Dendritic cell treated with granulocyte-macrophage colony-stimulating factor and Interleukin-4, amounts not matched to agents 40 ng/mL and 50 ng/mL, for 4 days (primary cell): ENCODE results near the gene SHISA9.

ENCODE experiments used
- H3K27ac Mint-ChIP-seq: one replicate; pipeline ENCODE4 v1.8.0; 2022; ENCODE audit warnings: mild to moderate bottlenecking, mixed read lengths
- H3K27me3 Mint-ChIP-seq: one replicate; pipeline ENCODE4 v1.8.0; 2022; ENCODE audit warnings: mild to moderate bottlenecking, mixed read lengths
- H3K36me3 Mint-ChIP-seq: one replicate; pipeline ENCODE4 v1.8.0; 2022; ENCODE audit warnings: low read depth, mixed read lengths
- H3K4me1 Mint-ChIP-seq: one replicate; pipeline ENCODE4 v1.8.0; 2022; ENCODE audit warnings: low read depth, mixed read lengths
- H3K4me3 Mint-ChIP-seq: one replicate; pipeline ENCODE4 v1.8.0; 2022; ENCODE audit warnings: mild to moderate bottlenecking, moderate library complexity, mixed read lengths
- H3K9me3 Mint-ChIP-seq: one replicate; pipeline ENCODE4 v1.8.0; 2022; ENCODE audit warnings: mixed read lengths
- intact Hi-C: fragments of 100-400 bp; cut with micrococcal nuclease; formaldehyde crosslinking; loops from one replicate; pipeline ENCODE4 v1.15.0; 2022

SHISA9 gene

DNA sequence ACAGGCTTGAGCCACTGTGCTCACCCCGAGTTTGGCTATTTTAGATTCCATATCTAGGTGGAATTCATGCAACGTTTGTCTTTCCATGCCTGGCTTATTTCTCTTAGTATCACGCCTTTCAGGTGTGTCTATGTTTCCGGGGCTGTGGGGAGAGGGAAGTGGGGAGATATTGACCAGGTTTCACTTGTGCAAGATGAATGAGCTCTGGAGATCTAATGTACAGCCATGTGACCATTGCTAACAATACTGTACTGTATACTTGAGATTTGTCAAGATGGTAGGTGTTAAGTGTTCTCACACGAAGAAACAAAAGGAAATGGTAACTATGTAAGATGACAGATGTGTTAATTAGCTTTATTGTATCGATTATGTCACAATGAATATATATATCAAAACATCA lies 199.6 kb downstream of the SHISA9 start:
- H3K4me3 Mint-ChIP-seq: no peak overlapping the region
- no peaks in the 10 kb centered on the region for H3K36me3 Mint-ChIP-seq
- peaks cover 23% of the 10 kb centered on the region for H3K9me3 Mint-ChIP-seq
- no peak overlapping the region for H3K27ac Mint-ChIP-seq
- no peaks in the 10 kb centered on the region for H3K27me3 Mint-ChIP-seq
- intact Hi-C loops: no loop called here
- no peaks in the 10 kb centered on the region for H3K4me1 Mint-ChIP-seq

DNA sequence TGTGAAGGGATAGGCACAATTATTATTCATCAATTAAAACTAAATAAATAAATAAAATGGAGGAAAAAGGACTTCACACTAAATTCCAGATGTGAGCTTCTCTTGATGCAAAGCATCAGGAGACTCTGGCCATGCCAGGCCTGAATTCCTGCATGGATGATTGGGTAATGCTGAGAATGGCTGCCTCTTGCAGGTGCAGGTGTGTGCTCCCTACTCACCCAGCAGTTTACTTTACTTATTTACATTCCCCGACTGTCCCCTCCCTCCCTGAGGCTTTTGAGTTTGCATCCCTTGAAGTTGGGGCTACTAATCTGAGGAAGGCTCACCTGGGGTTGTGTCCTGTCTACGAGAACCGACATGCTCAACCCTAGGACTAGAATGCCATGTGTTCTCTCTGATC lies 200.4 kb downstream of the SHISA9 start:
- no peaks in the 10 kb centered on the region for H3K4me1 Mint-ChIP-seq

GRCh38 chr16:13102401-13102800 lies 201.0 kb downstream of the SHISA9 start:
- no peak overlapping the region for H3K4me3 Mint-ChIP-seq
- H3K27ac Mint-ChIP-seq: no peak overlapping the region
- H3K4me1 Mint-ChIP-seq: no peaks in the 10 kb centered on the region
- no peaks in the 10 kb centered on the region for H3K27me3 Mint-ChIP-seq
- H3K36me3 Mint-ChIP-seq: no peaks in the 10 kb centered on the region
- intact Hi-C loops: no loop called here
- peaks cover 32% of the 10 kb centered on the region for H3K9me3 Mint-ChIP-seq

More for the DNA sequence above, 200.4 kb downstream of the SHISA9 start:
- Mint-ChIP-seq H3K36me3 (no peaks in the 10 kb centered on the region), H3K27ac (no peak overlapping the region), H3K9me3 (peaks cover 30% of the 10 kb centered on the region), H3K27me3 (no peaks in the 10 kb centered on the region), H3K4me3 (no peak overlapping the region)
- intact Hi-C loops: no loop called here

GRCh38 chr16:13103831-13104530 lies 202.6 kb downstream of the SHISA9 start:
- H3K27ac Mint-ChIP-seq: no peak overlapping the region
- no peaks in the 10 kb centered on the region for H3K36me3 Mint-ChIP-seq
- H3K27me3 Mint-ChIP-seq: no peaks in the 10 kb centered on the region
- H3K4me1 Mint-ChIP-seq: no peaks in the 10 kb centered on the region
- no peak overlapping the region for H3K4me3 Mint-ChIP-seq
- intact Hi-C loops: no loop called here
- peaks cover 32% of the 10 kb centered on the region for H3K9me3 Mint-ChIP-seq

DNA sequence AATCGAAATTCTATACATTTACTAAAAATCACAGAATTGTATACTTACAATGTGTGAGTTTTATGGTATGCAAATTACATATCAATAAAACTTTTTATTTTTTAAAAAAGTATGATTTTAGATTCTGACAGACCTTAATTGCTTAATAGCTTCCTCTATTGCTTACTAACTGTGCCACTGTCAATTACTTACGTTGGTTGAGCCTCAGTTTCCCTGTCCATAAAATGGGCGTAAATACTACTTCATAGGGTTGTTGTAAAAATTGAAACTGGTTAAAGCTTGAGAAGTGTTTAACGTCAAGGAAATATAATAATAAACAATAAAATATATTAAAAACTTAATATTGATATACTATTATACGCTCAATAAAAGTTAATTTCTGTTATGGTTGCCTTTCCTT lies 203.4 kb downstream of the SHISA9 start:
- H3K4me1 Mint-ChIP-seq: no peaks in the 10 kb centered on the region
- peaks cover 32% of the 10 kb centered on the region for H3K9me3 Mint-ChIP-seq
- no peaks in the 10 kb centered on the region for H3K27me3 Mint-ChIP-seq
- H3K36me3 Mint-ChIP-seq: no peaks in the 10 kb centered on the region
- H3K4me3 Mint-ChIP-seq: no peak overlapping the region
- intact Hi-C loops: no loop called here
- no peak overlapping the region for H3K27ac Mint-ChIP-seq

DNA sequence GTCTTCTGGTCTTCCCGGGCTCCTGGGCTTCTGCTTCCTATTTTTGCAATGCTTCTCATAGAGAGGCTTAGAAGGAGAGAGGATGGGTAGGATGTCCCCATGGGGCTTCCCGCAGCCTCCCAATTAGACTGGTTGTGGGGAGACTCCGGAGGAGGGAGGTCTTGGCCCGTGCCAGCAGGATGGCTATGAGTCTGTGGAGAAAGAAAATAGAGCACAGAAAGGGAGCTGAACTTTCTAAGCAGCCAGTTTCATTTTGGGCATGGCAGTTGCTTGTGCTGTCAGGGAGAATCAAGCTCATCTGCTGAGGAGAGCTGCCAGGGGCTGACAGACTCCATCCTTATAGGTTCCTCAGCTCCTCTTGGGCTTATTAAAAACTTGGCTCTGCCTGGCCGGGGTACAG lies 204.0 kb downstream of the SHISA9 start:
- H3K9me3 Mint-ChIP-seq: peaks cover 32% of the 10 kb centered on the region
- H3K27me3 Mint-ChIP-seq: no peaks in the 10 kb centered on the region
- intact Hi-C loops: no loop called here
- no peaks in the 10 kb centered on the region for H3K36me3 Mint-ChIP-seq
- no peak overlapping the region for H3K27ac Mint-ChIP-seq
- no peak overlapping the region for H3K4me3 Mint-ChIP-seq
- H3K4me1 Mint-ChIP-seq: no peaks in the 10 kb centered on the region

GRCh38 chr16:13106464-13106863 lies 205.1 kb downstream of the SHISA9 start:
- H3K36me3 Mint-ChIP-seq: no peaks in the 10 kb centered on the region
- no peak overlapping the region for H3K27ac Mint-ChIP-seq
- H3K27me3 Mint-ChIP-seq: no peaks in the 10 kb centered on the region
- no peaks in the 10 kb centered on the region for H3K4me1 Mint-ChIP-seq
- intact Hi-C loops: no loop called here
- H3K4me3 Mint-ChIP-seq: no peak overlapping the region
- H3K9me3 Mint-ChIP-seq: peaks cover 32% of the 10 kb centered on the region

DNA sequence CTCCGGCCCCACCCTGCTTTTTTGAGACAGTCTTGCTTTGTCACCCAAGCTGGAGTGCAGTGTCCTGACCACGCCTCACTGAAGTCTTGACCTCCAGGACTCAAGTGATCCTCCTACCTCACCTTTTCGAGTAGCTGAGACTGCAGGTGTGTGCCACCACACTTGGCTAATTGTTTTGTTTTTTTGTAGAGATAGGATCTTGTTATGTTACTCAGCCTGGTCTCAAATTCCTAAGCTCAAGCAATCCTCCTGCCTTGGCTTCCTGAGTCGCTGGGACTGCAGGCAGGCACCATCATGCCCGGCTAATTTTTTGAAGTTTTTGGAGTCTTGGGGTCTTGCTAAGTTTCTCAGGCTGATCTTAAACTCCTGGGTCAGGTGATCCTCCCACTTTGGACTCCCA lies 206.7 kb downstream of the SHISA9 start:
- H3K27me3 Mint-ChIP-seq: no peaks in the 10 kb centered on the region
- H3K36me3 Mint-ChIP-seq: no peaks in the 10 kb centered on the region
- no peak overlapping the region for H3K27ac Mint-ChIP-seq
- no peak overlapping the region for H3K4me3 Mint-ChIP-seq
- H3K4me1 Mint-ChIP-seq: no peaks in the 10 kb centered on the region
- peaks cover 24% of the 10 kb centered on the region for H3K9me3 Mint-ChIP-seq
- intact Hi-C loops: no loop called here

DNA sequence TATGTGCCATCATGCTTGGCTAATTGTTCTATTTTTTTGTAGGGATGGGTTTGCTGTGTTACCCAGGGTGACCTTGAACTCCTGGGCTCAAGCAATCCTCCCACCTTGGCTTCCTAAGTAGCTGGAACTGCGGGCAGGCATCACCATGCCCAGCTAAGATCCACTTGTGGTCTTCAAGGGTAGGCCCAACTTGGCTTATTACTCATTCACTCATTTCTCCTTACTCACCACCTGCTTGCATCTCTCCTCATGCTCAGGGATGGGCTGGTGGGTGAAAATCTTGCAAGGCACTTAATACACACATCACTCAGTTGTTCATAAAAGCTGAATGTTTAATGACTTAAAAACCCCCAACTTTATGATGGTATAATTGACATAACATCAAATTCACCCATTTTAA lies 207.8 kb downstream of the SHISA9 start:
- Mint-ChIP-seq H3K27me3 (no peaks in the 10 kb centered on the region), H3K27ac (no peak overlapping the region), H3K4me1 (no peaks in the 10 kb centered on the region), H3K9me3 (peaks cover 20% of the 10 kb centered on the region), H3K36me3 (no peaks in the 10 kb centered on the region), H3K4me3 (no peak overlapping the region)
- intact Hi-C loops: no loop called here

GRCh38 chr16:13110124-13110796 lies 208.9 kb downstream of the SHISA9 start:
- peaks cover 16% of the 10 kb centered on the region for H3K9me3 Mint-ChIP-seq
- no peak overlapping the region for H3K4me3 Mint-ChIP-seq
- no peaks in the 10 kb centered on the region for H3K36me3 Mint-ChIP-seq
- intact Hi-C loops: no loop called here
- H3K27me3 Mint-ChIP-seq: no peaks in the 10 kb centered on the region
- H3K27ac Mint-ChIP-seq: no peak overlapping the region
- no peaks in the 10 kb centered on the region for H3K4me1 Mint-ChIP-seq

- Mint-ChIP-seq H3K36me3 (no peaks in the 10 kb centered on the region), H3K27me3 (no peaks in the 10 kb centered on the region), H3K4me1 (no peaks in the 10 kb centered on the region), H3K4me3 (no peak overlapping the region), H3K9me3 (peaks cover 3% of the 10 kb centered on the region), H3K27ac (no peak overlapping the region)
- intact Hi-C loops: no loop called here
These were observed 210.3 kb downstream of the SHISA9 start for GRCh38 chr16:13111747-13112146.

GRCh38 chr16:13113741-13114140 lies 212.3 kb downstream of the SHISA9 start:
- H3K9me3 Mint-ChIP-seq: no peaks in the 10 kb centered on the region
- H3K4me3 Mint-ChIP-seq: no peak overlapping the region
- no peaks in the 10 kb centered on the region for H3K36me3 Mint-ChIP-seq

GRCh38 chr16:13118091-13118490 lies 216.7 kb downstream of the SHISA9 start:
- Mint-ChIP-seq H3K27ac (no peak overlapping the region), H3K27me3 (no peaks in the 10 kb centered on the region), H3K4me1 (no peaks in the 10 kb centered on the region), H3K4me3 (no peak overlapping the region), H3K9me3 (no peaks in the 10 kb centered on the region), H3K36me3 (no peaks in the 10 kb centered on the region)
- intact Hi-C loops: no loop called here

More at GRCh38 chr16:13113741-13114140, 212.3 kb downstream of the SHISA9 start:
- intact Hi-C loops: no loop called here
- H3K27ac Mint-ChIP-seq: no peak overlapping the region
- no peaks in the 10 kb centered on the region for H3K27me3 Mint-ChIP-seq
- H3K4me1 Mint-ChIP-seq: no peaks in the 10 kb centered on the region

DNA sequence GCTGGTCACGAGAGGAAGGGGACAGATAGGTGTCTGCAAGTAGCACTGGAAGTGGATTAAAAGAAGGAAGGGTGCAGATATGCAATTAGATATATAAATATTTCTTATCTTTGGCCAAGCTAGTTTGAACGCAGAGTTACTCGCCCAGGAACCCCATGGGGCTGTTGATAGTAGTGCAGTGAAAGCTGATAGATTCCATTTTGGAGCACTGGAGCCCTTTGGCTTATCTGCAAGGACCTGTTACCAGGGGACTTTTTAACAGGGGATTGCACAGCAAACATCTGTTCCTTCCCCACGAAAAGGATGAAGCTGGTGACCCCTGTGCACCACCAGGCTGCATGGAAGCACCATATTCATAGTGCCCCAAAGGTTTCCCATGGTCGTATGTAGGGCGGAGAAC lies 218.7 kb downstream of the SHISA9 start:
- no peaks in the 10 kb centered on the region for H3K4me1 Mint-ChIP-seq
- intact Hi-C loops: no loop called here
- no peak overlapping the region for H3K27ac Mint-ChIP-seq
- H3K36me3 Mint-ChIP-seq: no peaks in the 10 kb centered on the region
- H3K9me3 Mint-ChIP-seq: no peaks in the 10 kb centered on the region
- no peaks in the 10 kb centered on the region for H3K27me3 Mint-ChIP-seq
- H3K4me3 Mint-ChIP-seq: no peak overlapping the region

- Mint-ChIP-seq H3K27me3 (no peaks in the 10 kb centered on the region), H3K27ac (no peak overlapping the region), H3K4me3 (no peak overlapping the region), H3K4me1 (no peaks in the 10 kb centered on the region), H3K36me3 (no peaks in the 10 kb centered on the region), H3K9me3 (no peaks in the 10 kb centered on the region)
- intact Hi-C loops: no loop called here
These were observed 219.2 kb downstream of the SHISA9 start for GRCh38 chr16:13120557-13120956.
